ENCODE measurements around the gene OCIAD1. TPM values are rescaled to one million over a fixed set of nuclear protein-coding genes. Genes with fewer than 3 reads are reported as not detected.

OCIAD1 gene
- total RNA-seq, 2 donors from 2014 or later: 114 to 176 TPM

DNA sequence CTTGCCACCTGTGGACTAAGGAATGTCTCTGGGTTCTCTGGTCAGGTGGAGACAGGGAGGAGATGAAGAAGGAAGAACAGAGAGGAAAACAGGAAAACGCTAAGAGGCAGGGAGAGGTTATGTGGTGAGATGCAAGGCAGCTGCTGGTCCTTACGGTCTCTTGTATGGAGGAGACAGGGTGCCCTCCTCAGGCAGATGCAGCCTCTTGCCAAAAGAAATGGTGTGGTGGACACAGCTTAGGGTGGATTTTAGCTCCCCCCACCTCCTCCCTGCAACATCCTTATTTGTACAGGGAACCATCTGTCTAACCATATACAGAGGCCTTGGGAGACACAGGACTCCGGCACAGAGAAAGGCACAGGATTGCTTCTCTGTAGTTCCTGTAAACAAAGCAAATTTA is 66.0 kb downstream of the OCIAD1 start:
- DNase-seq (ENCODE audit: low spot score): no peak
- intact Hi-C loops (cut with DNase I): no loop called here
- H3K27ac ChIP-seq: no peak overlapping the region
- no peaks in the 10 kb centered on the region for H3K4me1 ChIP-seq (replicated peaks)
- H3K4me3 ChIP-seq: no peak overlapping the region
- no peaks in the 10 kb centered on the region for H3K27me3 ChIP-seq (replicated peaks; ENCODE audit: insufficient read depth)
- WGBS: 78% methylated on average over 3 of the region's 3 CpGs
- H3K36me3 ChIP-seq: no peaks in the 10 kb centered on the region
- no peak for TF ChIP-seq POLR2AphosphoS5 (IDR thresholded peaks at IDR 0.05)
- no peak for TF ChIP-seq POLR2A (IDR thresholded peaks at IDR 0.05)
- TF ChIP-seq, protein P1, sequence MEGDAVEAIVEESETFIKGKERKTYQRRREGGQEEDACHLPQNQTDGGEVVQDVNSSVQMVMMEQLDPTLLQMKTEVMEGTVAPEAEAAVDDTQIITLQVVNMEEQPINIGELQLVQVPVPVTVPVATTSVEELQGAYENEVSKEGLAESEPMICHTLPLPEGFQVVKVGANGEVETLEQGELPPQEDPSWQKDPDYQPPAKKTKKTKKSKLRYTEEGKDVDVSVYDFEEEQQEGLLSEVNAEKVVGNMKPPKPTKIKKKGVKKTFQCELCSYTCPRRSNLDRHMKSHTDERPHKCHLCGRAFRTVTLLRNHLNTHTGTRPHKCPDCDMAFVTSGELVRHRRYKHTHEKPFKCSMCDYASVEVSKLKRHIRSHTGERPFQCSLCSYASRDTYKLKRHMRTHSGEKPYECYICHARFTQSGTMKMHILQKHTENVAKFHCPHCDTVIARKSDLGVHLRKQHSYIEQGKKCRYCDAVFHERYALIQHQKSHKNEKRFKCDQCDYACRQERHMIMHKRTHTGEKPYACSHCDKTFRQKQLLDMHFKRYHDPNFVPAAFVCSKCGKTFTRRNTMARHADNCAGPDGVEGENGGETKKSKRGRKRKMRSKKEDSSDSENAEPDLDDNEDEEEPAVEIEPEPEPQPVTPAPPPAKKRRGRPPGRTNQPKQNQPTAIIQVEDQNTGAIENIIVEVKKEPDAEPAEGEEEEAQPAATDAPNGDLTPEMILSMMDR (IDR thresholded peaks at IDR 0.05): no peak
- no peaks in the 10 kb centered on the region for H3K9me3 ChIP-seq

DNA sequence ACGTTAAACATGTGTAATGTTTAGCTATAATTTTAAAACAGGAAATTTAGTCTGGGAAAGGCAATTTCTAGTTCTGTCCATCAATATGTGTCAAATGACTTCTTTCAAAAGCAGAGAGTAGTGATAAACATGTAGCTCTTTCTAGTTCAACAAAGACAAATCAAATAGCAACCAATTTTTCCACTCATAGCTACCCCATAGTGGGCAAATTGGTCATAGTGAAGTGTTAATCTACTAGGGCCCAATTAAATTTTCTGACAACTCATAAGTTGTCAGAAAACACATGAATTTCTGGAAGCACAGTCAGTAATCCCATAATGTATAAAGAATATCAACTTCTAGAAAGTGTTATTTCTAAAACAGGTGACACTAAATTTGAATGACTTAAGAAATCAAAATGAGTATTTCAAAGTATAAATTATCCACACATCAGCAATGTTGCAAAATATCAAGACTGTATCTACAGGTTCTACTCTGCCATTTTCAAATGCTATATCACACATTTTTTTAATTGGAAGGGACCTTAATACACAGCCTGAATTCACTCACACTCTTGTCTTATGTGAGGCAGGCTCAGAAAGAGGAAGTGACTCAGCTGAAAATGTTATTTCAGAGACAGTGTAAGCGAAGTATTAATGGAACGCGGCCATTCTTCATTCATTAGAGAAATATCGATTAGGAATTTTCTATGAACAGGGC is 68.0 kb downstream of the OCIAD1 start:
- H3K27me3 ChIP-seq (replicated peaks; ENCODE audit: insufficient read depth): no peaks in the 10 kb centered on the region
- H3K36me3 ChIP-seq: no peaks in the 10 kb centered on the region
- no peaks in the 10 kb centered on the region for H3K9me3 ChIP-seq
- TF ChIP-seq, protein P1 (IDR thresholded peaks at IDR 0.05): no peak
- TF ChIP-seq POLR2A (IDR thresholded peaks at IDR 0.05) (no peak), POLR2AphosphoS5 (IDR thresholded peaks at IDR 0.05) (no peak)
- no peak overlapping the region for H3K4me3 ChIP-seq
- no peak for DNase-seq (ENCODE audit: low spot score)
- intact Hi-C loops (cut with DNase I): no loop called here
- 89% methylated on average over 5 of the region's 5 CpGs for WGBS
- H3K27ac ChIP-seq: no peak overlapping the region
- H3K4me1 ChIP-seq (replicated peaks): no peaks in the 10 kb centered on the region

DNA sequence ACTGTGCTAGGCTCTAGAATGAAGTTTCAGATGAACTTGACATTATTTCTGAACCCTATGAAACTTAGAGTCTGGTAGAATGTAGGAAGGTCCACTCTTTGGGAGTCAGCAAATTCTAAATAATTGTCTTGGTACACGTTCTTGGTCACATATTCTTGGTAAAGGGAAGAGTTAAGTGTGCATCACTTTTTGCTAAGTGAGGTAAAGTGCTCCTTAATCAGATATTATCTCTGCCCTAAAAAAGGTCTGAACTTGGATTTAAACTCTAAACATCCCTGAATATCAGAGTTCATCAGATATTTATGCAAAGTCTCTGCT is 68.5 kb downstream of the OCIAD1 start:
- H3K36me3 ChIP-seq: no peaks in the 10 kb centered on the region
- 64% methylated on average over 1 of the region's 1 CpG for WGBS
- no peak overlapping the region for H3K4me3 ChIP-seq
- no peaks in the 10 kb centered on the region for H3K9me3 ChIP-seq
- intact Hi-C loops (cut with DNase I): no loop called here
- TF ChIP-seq, protein P1 (IDR thresholded peaks at IDR 0.05): no peak
- TF ChIP-seq POLR2A (IDR thresholded peaks at IDR 0.05) (no peak), POLR2AphosphoS5 (IDR thresholded peaks at IDR 0.05) (no peak)
- no peaks in the 10 kb centered on the region for H3K27me3 ChIP-seq (replicated peaks; ENCODE audit: insufficient read depth)
- no peak for DNase-seq (ENCODE audit: low spot score)
- H3K4me1 ChIP-seq (replicated peaks): no peaks in the 10 kb centered on the region
- H3K27ac ChIP-seq: no peak overlapping the region

DNA sequence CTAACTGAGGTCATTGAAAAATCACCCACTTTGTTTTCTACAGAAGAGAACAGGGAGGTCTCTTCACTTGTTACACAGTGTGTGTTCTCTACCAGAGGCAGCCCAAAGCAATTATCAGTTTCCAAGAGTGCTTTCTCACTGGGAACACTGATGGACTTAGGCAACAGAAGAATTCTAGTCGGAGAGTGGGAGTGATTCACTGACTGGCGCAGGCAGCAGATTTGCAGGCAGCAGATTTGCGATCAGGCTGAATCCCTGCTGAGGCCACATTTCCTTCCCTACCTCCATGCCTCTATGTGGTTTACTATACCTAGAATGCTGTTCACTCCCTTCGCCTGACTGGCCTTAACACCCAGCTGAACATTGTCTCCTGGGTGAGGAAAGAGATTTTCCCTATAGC is 69.1 kb downstream of the OCIAD1 start:
- H3K27ac ChIP-seq: no peak overlapping the region
- H3K9me3 ChIP-seq: no peaks in the 10 kb centered on the region
- no peaks in the 10 kb centered on the region for H3K27me3 ChIP-seq (replicated peaks; ENCODE audit: insufficient read depth)
- no peaks in the 10 kb centered on the region for H3K4me1 ChIP-seq (replicated peaks)
- no peak for DNase-seq (ENCODE audit: low spot score)
- intact Hi-C loops (cut with DNase I): no loop called here
- no peak overlapping the region for H3K4me3 ChIP-seq
- no peaks in the 10 kb centered on the region for H3K36me3 ChIP-seq
- no peak for TF ChIP-seq POLR2A (IDR thresholded peaks at IDR 0.05)
- no peak for TF ChIP-seq POLR2AphosphoS5 (IDR thresholded peaks at IDR 0.05)
- TF ChIP-seq, protein P1 (IDR thresholded peaks at IDR 0.05): no peak
- WGBS: 70% methylated on average over 4 of the region's 4 CpGs

DNA sequence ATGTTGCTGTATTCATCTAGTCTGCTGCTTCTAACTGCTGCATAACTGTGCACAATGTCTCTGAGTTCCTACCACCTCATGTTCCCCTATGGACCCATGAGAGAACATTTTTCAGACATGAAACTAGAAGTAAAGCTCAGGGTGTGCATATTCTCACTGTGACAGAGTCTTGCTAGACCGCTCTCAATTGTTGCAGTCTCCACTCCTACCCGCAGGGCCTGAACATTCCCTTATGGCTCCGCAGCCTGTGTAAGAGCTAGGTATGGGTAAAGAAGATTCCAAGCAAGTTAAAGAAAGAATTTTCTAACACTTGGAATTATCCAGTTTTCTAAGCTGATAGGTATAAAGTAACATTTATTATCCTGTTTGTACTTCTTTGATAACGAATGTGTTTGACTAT is 70.3 kb downstream of the OCIAD1 start:
- 95% methylated on average over 4 of the region's 4 CpGs for WGBS
- Histone ChIP-seq H3K27ac (no peak overlapping the region), H3K36me3 (no peaks in the 10 kb centered on the region), H3K9me3 (no peaks in the 10 kb centered on the region), H3K27me3 (replicated peaks; ENCODE audit: insufficient read depth) (no peaks in the 10 kb centered on the region), H3K4me3 (no peak overlapping the region), H3K4me1 (replicated peaks) (no peaks in the 10 kb centered on the region)
- TF ChIP-seq POLR2AphosphoS5 (IDR thresholded peaks at IDR 0.05): no peak
- TF ChIP-seq POLR2A (IDR thresholded peaks at IDR 0.05): no peak
- TF ChIP-seq, protein P1 (IDR thresholded peaks at IDR 0.05): no peak
- intact Hi-C loops (cut with DNase I): no loop called here
- DNase-seq (ENCODE audit: low spot score): no peak
